ENCODE measurements around the gene RNF145. TPM values are rescaled to one million over a fixed set of nuclear protein-coding genes. Genes with fewer than 3 reads are reported as not detected.

Gene RNF145
- total and polyA plus RNA-seq, 2 of the 13 experiments (the other 11 are each of a cell fraction or from before 2014, with no cell fraction given) = 24.6 TPM

- POLR2A ChIA-PET = no interaction called here
- intact Hi-C loops (cut with micrococcal nuclease; ENCODE audit: unreplicated experiment) (no loop called here), in situ Hi-C loops (cut with HindIII; ENCODE audit: extremely low pct_ligation_motif_present, low pct_unique_long_range_greater_than_20kb) (no loop called here)
- BruUV-seq (replicated peaks) = no TSS peak
- Histone ChIP-seq H3K27me3 (ENCODE audit: control insufficient read depth in 1 of 2, insufficient read depth in 2 of 2, low read length in 2 of 2) (no peaks in the 10 kb centered on the region), H2AFZ (ENCODE audit: low read length) (no peak overlapping the region), H3K79me2 (ENCODE audit: insufficient read depth, low read length) (no peaks in the 10 kb centered on the region), H3K9ac (ENCODE audit: insufficient read depth, low read depth, low read length) (no peak overlapping the region), H3K4me3 (replicated peaks in 1 of 3; ENCODE audit: insufficient read depth in 1 of 3, low read depth in 2 of 3, low read length in 3 of 3) (no peak overlapping the region), H3K4me2 (ENCODE audit: low read depth, low read length) (no peak overlapping the region), H3K9me3 (ENCODE audit: low read length) (no peaks in the 10 kb centered on the region), H4K20me1 (ENCODE audit: insufficient read depth, low read length) (no peaks in the 10 kb centered on the region), H3K27ac (ENCODE audit: extremely low read length, insufficient read depth, low read length) (no peak overlapping the region), H3K36me3 (replicated peaks in 1 of 2; ENCODE audit: control insufficient read depth in 1 of 2, insufficient read depth in 2 of 2, low read length in 2 of 2) (no peaks in the 10 kb centered on the region), H3K4me1 (ENCODE audit: insufficient read depth, low read length) (0 out of 2 replicates have a peak, but pooled peaks cover 4% of the 10 kb centered on the region)
- DNase-seq (ENCODE audit: low spot score) (no peak), ATAC-seq (no peak), FAIRE-seq (no peak)
- CTCF ChIA-PET (ENCODE audit: low intra/inter-chr PET ratio, low total read pairs) = no interaction called here
- no peak for TF ChIP-seq ZNF264 (CRISPR knock-in tag; IDR thresholded peaks at IDR 0.05)
- TF ChIP-seq ZNF326 (CRISPR knock-in tag; IDR thresholded peaks at IDR 0.05; ENCODE audit: borderline replicate concordance) = no peak
- no peak for TF ChIP-seq TCF7L2 (IDR thresholded peaks at IDR 0.05; ENCODE audit: low read depth, low read length)
- TF ChIP-seq ZBTB20 (CRISPR knock-in tag; IDR thresholded peaks at IDR 0.05; ENCODE audit: borderline replicate concordance, low read depth) = no peak
- TF ChIP-seq RELA (CRISPR knock-in tag; IDR thresholded peaks at IDR 0.05) = no peak
- no peak for TF ChIP-seq HES4 (CRISPR knock-in tag; IDR thresholded peaks at IDR 0.05; ENCODE audit: borderline replicate concordance)
- WGBS (ENCODE audit: low lambda C conversion rate) = 68% methylated on average over 7 of the region's 7 CpGs
Observed at GRCh38 chr5:159149085-159149484, 60.3 kb downstream of the RNF145 start.

- POLR2A ChIA-PET = no interaction called here
- no peak for FAIRE-seq
Observed at GRCh38 chr5:159147976-159148375, 61.4 kb downstream of the RNF145 start.

More at GRCh38 chr5:159147976-159148375, 61.4 kb downstream of the RNF145 start:
- in situ Hi-C loops (cut with HindIII; ENCODE audit: extremely low pct_ligation_motif_present, low pct_unique_long_range_greater_than_20kb) (no loop called here), intact Hi-C loops (cut with micrococcal nuclease; ENCODE audit: unreplicated experiment) (no loop called here)
- Histone ChIP-seq H3K9me3 (ENCODE audit: low read length) (no peaks in the 10 kb centered on the region), H3K4me1 (ENCODE audit: insufficient read depth, low read length) (0 out of 2 replicates have a peak, but pooled peaks cover 4% of the 10 kb centered on the region), H3K27me3 (ENCODE audit: control insufficient read depth in 1 of 2, insufficient read depth in 2 of 2, low read length in 2 of 2) (no peaks in the 10 kb centered on the region), H3K79me2 (ENCODE audit: insufficient read depth, low read length) (no peaks in the 10 kb centered on the region), H3K9ac (ENCODE audit: insufficient read depth, low read depth, low read length) (no peak overlapping the region), H2AFZ (ENCODE audit: low read length) (no peak overlapping the region), H3K27ac (ENCODE audit: extremely low read length, insufficient read depth, low read length) (no peak overlapping the region), H3K36me3 (replicated peaks in 1 of 2; ENCODE audit: control insufficient read depth in 1 of 2, insufficient read depth in 2 of 2, low read length in 2 of 2) (no peaks in the 10 kb centered on the region), H3K4me2 (ENCODE audit: low read depth, low read length) (no peak overlapping the region), H3K4me3 (replicated peaks in 1 of 3; ENCODE audit: insufficient read depth in 1 of 3, low read depth in 2 of 3, low read length in 3 of 3) (no peak overlapping the region), H4K20me1 (ENCODE audit: insufficient read depth, low read length) (no peaks in the 10 kb centered on the region)
- TF ChIP-seq PAX8 (CRISPR knock-in tag; IDR thresholded peaks at IDR 0.05; ENCODE audit: borderline replicate concordance) (no peak), SOX5 (CRISPR knock-in tag; IDR thresholded peaks at IDR 0.05; ENCODE audit: borderline replicate concordance) (no peak), ZNF878 (CRISPR knock-in tag; IDR thresholded peaks at IDR 0.05) (no peak), BORCS8-MEF2B (CRISPR knock-in tag; IDR thresholded peaks at IDR 0.05) (no peak), ZNF605 (CRISPR knock-in tag; IDR thresholded peaks at IDR 0.05) (no peak), KMT2A (CRISPR knock-in tag; IDR thresholded peaks at IDR 0.05) (no peak), ZNF264 (CRISPR knock-in tag; IDR thresholded peaks at IDR 0.05) (no peak), ZBTB21 (CRISPR knock-in tag; IDR thresholded peaks at IDR 0.05) (no peak)
- TF ChIP-seq, protein P1, sequence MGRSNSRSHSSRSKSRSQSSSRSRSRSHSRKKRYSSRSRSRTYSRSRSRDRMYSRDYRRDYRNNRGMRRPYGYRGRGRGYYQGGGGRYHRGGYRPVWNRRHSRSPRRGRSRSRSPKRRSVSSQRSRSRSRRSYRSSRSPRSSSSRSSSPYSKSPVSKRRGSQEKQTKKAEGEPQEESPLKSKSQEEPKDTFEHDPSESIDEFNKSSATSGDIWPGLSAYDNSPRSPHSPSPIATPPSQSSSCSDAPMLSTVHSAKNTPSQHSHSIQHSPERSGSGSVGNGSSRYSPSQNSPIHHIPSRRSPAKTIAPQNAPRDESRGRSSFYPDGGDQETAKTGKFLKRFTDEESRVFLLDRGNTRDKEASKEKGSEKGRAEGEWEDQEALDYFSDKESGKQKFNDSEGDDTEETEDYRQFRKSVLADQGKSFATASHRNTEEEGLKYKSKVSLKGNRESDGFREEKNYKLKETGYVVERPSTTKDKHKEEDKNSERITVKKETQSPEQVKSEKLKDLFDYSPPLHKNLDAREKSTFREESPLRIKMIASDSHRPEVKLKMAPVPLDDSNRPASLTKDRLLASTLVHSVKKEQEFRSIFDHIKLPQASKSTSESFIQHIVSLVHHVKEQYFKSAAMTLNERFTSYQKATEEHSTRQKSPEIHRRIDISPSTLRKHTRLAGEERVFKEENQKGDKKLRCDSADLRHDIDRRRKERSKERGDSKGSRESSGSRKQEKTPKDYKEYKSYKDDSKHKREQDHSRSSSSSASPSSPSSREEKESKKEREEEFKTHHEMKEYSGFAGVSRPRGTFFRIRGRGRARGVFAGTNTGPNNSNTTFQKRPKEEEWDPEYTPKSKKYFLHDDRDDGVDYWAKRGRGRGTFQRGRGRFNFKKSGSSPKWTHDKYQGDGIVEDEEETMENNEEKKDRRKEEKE (IDR thresholded peaks at IDR 0.05) = no peak
- ATAC-seq (no peak), DNase-seq (ENCODE audit: low spot score) (no peak)
- no TSS peak for BruUV-seq (replicated peaks)
- 0% methylated on average over 1 of the region's 1 CpG for WGBS (ENCODE audit: low lambda C conversion rate)
- CTCF ChIA-PET (ENCODE audit: low intra/inter-chr PET ratio, low total read pairs) = no interaction called here

All from HepG2 (cell line).